Activated CD4-positive, alpha-beta T cell treated with anti-CD3 and anti-CD28 coated beads, Interleukin-2, amount 10 ng/mL, durations not matched to agents 7 days and 5 days (primary cell): ENCODE measurements around the gene PPDPF. TPM values are rescaled to one million over a fixed set of nuclear protein-coding genes. Genes with fewer than 3 reads are reported as not detected.
A peak's percentile ranks its signal among the peaks of the same experiment; 100 is the strongest.

Experiments used
- CTCF ChIA-PET: fragments of 350-600 bp; sonication (Branson Sonifier 250); formaldehyde crosslinking; loops from one replicate; lab custom pipeline; 2021; ENCODE audit warnings: antibody characterized with exemption; lab: Charles Lee
- POLR2A ChIA-PET: fragments of 350-600 bp; sonication (Branson Sonifier 250); formaldehyde crosslinking; loops from one replicate; lab custom pipeline; 2021; ENCODE audit warnings: antibody characterized with exemption; lab: Charles Lee
- DNase-seq: peaks from one replicate; pipeline ENCODE4 v3.0.0-alpha.2; 2020
- H3K27ac Mint-ChIP-seq: one replicate; pipeline ENCODE4 v1.8.0; 2021; ENCODE audit warnings: mild to moderate bottlenecking, moderate library complexity, mixed read lengths
- H3K27me3 Mint-ChIP-seq: one replicate; pipeline ENCODE4 v1.8.0; 2021; ENCODE audit warnings: mixed read lengths
- H3K36me3 Mint-ChIP-seq: one replicate; pipeline ENCODE4 v1.8.0; 2021; ENCODE audit warnings: low read depth, mixed read lengths
- H3K4me1 Mint-ChIP-seq: one replicate; pipeline ENCODE4 v1.8.0; 2021; ENCODE audit warnings: mixed read lengths
- H3K4me3 Mint-ChIP-seq: one replicate; pipeline ENCODE4 v1.8.0; 2021; ENCODE audit warnings: mild to moderate bottlenecking, moderate library complexity, mixed read lengths
- H3K9me3 Mint-ChIP-seq: one replicate; pipeline ENCODE4 v1.8.0; 2021; ENCODE audit warnings: mixed read lengths
- total RNA-seq, 2 experiments: library from RNA; stranded (reverse); gene quantifications; one replicate each; pipeline ENCODE4 v1.2.3, GENCODE V29; 2021

PPDPF gene
- total RNA-seq, 2 experiments from 2014 or later = 167 to 193 TPM

DNA sequence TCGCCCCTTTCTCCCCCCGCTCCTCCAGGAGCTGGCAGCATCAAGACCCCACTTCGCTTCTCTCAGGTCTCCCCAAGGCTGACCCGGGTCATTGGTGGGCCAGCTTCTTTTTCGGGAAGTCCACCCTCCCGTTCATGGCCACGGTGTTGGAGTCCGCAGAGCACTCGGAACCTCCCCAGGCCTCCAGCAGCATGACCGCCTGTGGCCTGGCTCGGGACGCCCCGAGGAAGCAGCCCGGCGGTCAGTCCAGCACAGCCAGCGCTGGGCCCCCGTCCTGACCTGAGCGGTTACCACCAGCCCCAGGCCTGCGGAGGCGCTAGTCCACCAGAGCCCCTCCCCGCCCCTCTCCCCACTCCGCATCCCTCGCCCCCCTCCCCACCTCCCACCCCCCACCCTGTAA is 1.0 kb downstream of the PPDPF start:
- CTCF ChIA-PET = interaction anchor here (1.0 to 2.3 kb wide), 5 partner anchors 13 to 536 kb away, joined by 3 to 21 read pairs (median 4); partner anchors contain the start of gene PTK6
- Mint-ChIP-seq H3K4me1 (peaks cover 12% of the 10 kb centered on the region), H3K4me3 (peak overlapping the region; percentile 73), H3K27ac (peak overlapping the region; percentile 81), H3K27me3 (no peaks in the 10 kb centered on the region), H3K36me3 (peaks cover 23% of the 10 kb centered on the region), H3K9me3 (peaks cover 8% of the 10 kb centered on the region)
- POLR2A ChIA-PET = interaction anchor here (0.7 kb wide), 1 partner anchor 25 kb away, joined by 3 read pairs; no protein-coding TSS in a partner anchor
- DNase-seq = no peak

DNA sequence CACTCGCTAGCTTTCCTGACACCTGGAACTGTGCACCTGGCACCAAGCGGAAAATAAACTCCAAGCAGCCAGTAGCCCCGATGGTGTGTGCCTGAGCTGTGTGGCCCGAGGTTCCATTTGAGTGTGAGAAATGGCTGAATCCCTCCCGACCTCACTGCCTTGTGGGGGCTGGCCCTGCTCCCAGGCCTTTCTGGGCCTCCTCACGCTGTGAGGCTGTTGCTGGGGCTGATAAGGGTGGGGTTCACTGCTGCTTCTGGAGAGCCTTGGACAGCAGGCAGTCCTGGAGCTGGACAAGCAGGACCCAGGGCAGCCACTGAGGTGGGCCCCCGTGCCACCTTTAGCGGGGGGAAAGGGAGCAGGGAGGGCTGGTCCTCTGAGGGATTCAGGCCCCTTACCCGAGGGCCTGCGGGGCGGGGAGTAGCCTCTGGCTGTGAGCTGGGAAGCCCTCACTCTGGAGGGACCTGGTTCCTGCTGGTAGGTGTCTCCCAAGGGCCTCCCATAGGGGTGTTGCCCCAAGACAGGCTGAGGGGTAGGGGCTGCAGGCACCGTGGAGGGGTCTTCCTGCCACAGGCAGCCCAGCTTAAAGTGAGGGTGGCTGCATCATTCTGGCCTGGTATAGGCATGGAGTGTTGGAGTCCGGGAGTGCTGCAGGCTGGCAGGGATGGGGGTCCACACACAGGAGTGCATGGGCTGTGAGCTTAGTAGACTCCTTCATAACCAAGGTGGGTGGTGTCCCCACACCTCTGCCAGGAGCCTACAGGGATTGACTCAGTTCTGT is 1.7 kb downstream of the PPDPF start:
- peaks cover 3% of the 10 kb centered on the region for H3K27me3 Mint-ChIP-seq
- POLR2A ChIA-PET = no interaction called here
- peaks cover 12% of the 10 kb centered on the region for H3K4me1 Mint-ChIP-seq

DNA sequence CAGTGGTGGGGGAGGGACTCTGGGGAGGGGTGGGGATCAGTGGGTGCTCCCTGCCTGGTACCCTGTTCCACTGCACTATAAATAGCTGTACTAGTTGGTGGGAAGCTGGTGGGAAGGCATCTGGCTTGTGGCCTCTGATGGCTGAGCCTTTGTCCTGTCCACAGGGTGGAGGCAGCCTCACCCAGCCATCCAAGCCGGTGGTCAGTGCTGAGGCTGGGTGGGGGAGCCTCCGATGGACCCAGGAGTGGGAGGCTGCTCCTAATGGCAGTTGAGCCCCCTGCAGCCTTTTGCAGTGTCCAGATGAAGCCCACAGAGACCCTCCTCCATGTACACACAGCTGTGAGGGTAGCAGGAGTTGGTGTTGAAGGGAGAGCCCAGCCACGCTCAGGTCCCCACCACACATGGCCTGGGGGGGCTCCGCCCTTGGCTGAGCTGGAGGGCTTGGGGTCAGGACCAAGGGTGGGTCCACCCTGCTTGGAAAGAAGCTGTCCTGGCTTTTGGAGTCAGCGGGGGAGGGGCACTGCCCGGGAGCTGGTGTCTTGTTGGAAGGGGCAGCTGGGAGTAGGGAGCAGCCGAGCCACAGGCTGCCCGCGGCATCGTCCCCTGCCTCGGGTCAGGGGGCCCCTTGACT is 2.5 kb downstream of the PPDPF start:
- no peak overlapping the region for H3K4me3 Mint-ChIP-seq
- peaks cover 23% of the 10 kb centered on the region for H3K36me3 Mint-ChIP-seq
- no peak for DNase-seq
- peaks cover 6% of the 10 kb centered on the region for H3K27me3 Mint-ChIP-seq
- ChIA-PET POLR2A (no interaction called here), CTCF (interaction anchor here (0.7 to 1.5 kb wide), 4 partner anchors 14 to 597 kb away, joined by 3 to 4 read pairs (median 4); partner anchors contain the start of gene PTK6)
- peaks cover 8% of the 10 kb centered on the region for H3K9me3 Mint-ChIP-seq
- peaks cover 14% of the 10 kb centered on the region for H3K4me1 Mint-ChIP-seq
- H3K27ac Mint-ChIP-seq = no peak overlapping the region

More for the DNA sequence above, 1.7 kb downstream of the PPDPF start:
- DNase-seq = no peak
- peak overlapping the region; percentile 59 for H3K4me3 Mint-ChIP-seq
- CTCF ChIA-PET = interaction anchor here (0.6 to 2.3 kb wide), 6 partner anchors 12 to 598 kb away, joined by 3 to 21 read pairs (median 4); partner anchors contain the start of gene PTK6
- H3K9me3 Mint-ChIP-seq = peaks cover 8% of the 10 kb centered on the region
- H3K36me3 Mint-ChIP-seq = peaks cover 23% of the 10 kb centered on the region
- peak overlapping the region; percentile 62 for H3K27ac Mint-ChIP-seq

DNA sequence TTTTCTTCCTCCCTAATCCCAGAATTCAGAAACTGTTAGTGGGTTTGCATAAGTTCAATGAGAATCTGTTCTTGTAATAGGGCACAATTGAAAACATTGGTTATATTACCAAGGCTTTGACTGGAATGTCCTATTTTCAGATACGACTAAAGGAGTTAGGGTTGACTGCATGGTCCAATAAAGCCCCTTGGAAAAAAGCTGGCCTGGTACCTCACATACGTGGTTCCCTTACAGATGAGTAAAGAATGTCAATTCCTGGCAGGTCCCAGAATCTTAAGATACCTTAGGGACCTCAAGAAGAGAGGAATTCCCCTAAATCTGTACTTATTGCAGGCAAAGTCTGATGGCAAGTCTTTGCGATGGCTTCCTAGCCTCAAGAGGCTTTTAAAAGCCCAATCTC is 4.6 kb downstream of the PPDPF start:
- ChIA-PET POLR2A (no interaction called here), CTCF (no interaction called here)
- Mint-ChIP-seq H3K4me1 (peaks cover 9% of the 10 kb centered on the region), H3K4me3 (no peak overlapping the region), H3K27ac (no peak overlapping the region), H3K36me3 (peaks cover 23% of the 10 kb centered on the region), H3K9me3 (peaks cover 8% of the 10 kb centered on the region), H3K27me3 (peaks cover 6% of the 10 kb centered on the region)
- DNase-seq = no peak

DNA sequence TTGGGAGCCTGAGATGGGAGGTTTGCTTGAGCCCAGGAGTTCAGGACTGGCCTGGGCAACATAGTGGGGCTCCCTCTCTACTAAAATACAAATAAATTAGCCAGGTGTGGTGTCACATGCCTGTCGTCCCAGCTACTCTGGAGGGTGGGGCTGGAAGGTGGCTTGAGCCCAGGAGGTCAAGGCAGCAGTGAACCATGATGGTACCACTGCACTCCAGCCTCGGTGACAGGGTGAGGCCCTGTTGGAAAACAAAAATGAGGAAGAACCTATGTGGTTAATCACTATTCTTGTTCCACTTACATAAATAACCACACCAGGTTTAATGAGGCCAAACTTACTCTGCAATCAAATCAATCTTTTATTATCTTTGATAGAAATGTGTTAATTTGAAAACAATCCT is 5.4 kb downstream of the PPDPF start:
- H3K27ac Mint-ChIP-seq = no peak overlapping the region
- peaks cover 6% of the 10 kb centered on the region for H3K27me3 Mint-ChIP-seq
- H3K36me3 Mint-ChIP-seq = peaks cover 23% of the 10 kb centered on the region
- DNase-seq = no peak
- no peak overlapping the region for H3K4me3 Mint-ChIP-seq
- ChIA-PET POLR2A (no interaction called here), CTCF (no interaction called here)
- H3K9me3 Mint-ChIP-seq = peaks cover 8% of the 10 kb centered on the region
- H3K4me1 Mint-ChIP-seq = peaks cover 9% of the 10 kb centered on the region

DNA sequence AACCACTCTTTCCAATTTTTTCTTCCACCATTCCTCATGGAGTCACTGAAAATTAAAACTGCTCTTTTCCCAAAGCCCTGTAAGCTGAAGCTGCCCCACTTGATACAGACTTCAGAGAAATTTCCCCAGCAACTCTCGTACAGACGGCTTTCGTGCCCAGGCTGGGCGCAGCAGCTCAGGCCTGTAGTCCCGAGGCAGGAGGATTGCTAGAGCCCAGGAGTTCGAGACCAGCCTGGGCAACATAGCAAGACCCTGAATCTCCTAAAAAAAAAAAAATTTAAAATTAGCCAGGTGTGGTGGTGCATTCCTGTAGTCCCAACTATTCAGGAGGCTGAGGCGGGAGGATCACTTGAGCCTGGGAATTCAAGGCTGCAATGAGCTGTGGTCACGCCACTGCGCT is 6.6 kb downstream of the PPDPF start:
- ChIA-PET POLR2A (no interaction called here), CTCF (interaction anchor here (0.6 to 2.0 kb wide), 3 partner anchors 10 to 595 kb away, joined by 3 to 7 read pairs (median 3); partner anchors contain the start of gene PTK6)
- DNase-seq = no peak
- Mint-ChIP-seq H3K4me1 (peaks cover 8% of the 10 kb centered on the region), H3K36me3 (peaks cover 19% of the 10 kb centered on the region), H3K9me3 (peaks cover 8% of the 10 kb centered on the region), H3K27me3 (peaks cover 6% of the 10 kb centered on the region), H3K4me3 (no peak overlapping the region), H3K27ac (no peak overlapping the region)

DNA sequence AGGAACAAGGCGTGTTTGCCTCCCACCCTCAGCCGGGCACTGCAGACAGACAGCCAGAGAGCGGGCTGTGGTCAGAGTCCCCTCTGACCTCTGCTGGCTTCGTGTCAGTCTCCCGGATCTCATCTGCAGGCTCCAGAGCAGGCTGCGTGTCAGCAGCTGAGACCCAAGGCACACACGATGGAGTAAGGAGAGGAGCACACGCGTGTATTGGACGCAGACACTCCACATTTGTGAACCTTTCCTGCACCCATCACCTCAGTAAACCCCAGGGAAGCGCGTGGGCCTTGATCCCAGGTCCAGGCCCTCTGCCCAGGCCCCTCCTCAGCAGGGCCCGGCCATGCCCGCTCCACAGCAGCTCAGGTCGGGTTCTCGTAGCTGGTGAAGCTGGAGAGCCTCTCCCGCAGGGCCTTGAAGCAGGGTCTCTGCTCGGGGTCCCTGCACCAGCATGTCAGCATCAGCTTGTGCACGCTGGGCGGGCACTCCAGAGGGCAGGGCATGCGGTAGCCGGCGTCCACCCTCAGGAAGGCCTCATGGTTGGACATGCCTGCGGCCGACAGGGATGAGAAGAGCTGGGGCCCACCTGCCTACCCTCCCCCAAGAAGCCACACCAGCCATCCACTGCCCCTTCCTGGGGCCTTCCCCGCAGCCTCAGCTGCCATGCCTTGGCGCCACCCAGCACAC is 8.8 kb downstream of the PPDPF start:
- Mint-ChIP-seq H3K4me1 (peaks cover 2% of the 10 kb centered on the region), H3K4me3 (no peak overlapping the region), H3K9me3 (no peaks in the 10 kb centered on the region), H3K27ac (no peak overlapping the region), H3K27me3 (peaks cover 6% of the 10 kb centered on the region), H3K36me3 (peaks cover 2% of the 10 kb centered on the region)
- ChIA-PET CTCF (interaction anchor here (1.2 to 1.5 kb wide), 2 partner anchors 8 to 10 kb away, joined by 4 to 7 read pairs; partner anchors contain the start of gene PTK6), POLR2A (no interaction called here)
- DNase-seq = peak; percentile 5

DNA sequence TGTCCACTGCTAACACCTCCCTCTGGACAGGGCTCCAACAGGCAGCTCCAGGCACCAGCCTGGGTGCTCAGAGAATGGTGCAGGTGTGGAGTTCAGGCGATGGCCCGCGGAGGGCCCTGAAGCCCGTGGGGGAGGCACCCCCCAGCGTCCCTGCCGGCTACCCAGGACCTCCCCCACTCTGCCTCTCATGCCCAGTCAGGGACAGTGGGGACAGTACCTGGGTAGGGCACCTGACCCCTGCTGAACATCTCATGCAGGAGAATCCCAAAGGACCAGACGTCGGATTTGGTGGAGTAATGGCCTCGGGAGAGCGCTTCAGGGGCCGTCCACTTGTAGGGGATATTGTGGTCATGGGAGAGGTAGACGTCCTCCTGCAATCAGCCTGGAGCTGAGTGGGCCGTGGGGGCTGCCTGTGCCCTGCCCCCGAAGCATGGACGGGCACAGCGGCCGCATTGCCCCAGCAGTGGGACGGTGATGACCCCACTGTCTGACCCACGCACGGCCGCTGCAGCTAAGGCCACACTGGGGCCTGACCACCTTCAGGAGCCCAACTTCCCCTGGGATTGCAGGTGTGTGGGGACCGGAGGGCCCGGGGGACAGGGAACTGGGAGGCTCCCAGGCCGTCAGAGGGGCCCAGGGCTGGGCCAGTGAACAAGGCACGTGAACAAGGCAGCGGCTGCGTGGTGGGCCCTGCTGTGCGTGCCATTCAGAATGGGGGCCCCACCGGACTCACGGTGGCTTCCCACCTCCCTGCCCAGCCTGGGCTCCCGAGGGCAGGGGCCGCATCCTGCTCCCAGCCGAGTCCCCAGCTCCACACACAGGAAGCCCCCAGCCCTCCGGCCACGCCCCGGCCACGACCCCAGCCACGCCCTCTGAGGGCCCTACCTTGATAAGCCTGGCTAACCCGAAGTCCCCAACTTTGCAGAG is 9.6 kb downstream of the PPDPF start:
- Mint-ChIP-seq H3K36me3 (no peaks in the 10 kb centered on the region), H3K4me1 (peaks cover 2% of the 10 kb centered on the region), H3K27ac (no peak overlapping the region), H3K27me3 (peaks cover 6% of the 10 kb centered on the region), H3K9me3 (no peaks in the 10 kb centered on the region), H3K4me3 (no peak overlapping the region)
- ChIA-PET POLR2A (no interaction called here), CTCF (interaction anchor here (1.2 to 1.5 kb wide), 2 partner anchors 7 to 11 kb away, joined by 4 to 7 read pairs; partner anchors contain the start of gene PTK6)
- DNase-seq = peak; percentile 6

DNA sequence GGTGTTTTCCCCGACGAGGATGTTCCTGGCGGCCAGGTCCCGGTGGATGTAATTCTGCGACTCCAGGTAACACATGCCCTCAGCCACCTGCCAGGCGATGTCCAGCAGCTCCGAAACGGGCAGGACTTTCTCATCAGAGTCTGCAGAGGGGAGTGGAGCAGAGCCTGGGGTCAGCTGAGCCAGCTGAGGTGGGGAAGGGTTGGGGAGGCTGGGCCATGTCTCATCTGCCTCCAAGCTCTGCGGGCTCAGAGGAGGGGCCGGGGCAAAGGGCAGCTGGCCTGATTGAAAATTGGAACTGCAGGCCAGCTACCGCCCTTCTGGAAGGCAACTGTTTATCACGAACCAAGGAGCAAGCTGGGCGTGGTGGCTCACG is 10.2 kb downstream of the PPDPF start:
- POLR2A ChIA-PET = no interaction called here

DNA sequence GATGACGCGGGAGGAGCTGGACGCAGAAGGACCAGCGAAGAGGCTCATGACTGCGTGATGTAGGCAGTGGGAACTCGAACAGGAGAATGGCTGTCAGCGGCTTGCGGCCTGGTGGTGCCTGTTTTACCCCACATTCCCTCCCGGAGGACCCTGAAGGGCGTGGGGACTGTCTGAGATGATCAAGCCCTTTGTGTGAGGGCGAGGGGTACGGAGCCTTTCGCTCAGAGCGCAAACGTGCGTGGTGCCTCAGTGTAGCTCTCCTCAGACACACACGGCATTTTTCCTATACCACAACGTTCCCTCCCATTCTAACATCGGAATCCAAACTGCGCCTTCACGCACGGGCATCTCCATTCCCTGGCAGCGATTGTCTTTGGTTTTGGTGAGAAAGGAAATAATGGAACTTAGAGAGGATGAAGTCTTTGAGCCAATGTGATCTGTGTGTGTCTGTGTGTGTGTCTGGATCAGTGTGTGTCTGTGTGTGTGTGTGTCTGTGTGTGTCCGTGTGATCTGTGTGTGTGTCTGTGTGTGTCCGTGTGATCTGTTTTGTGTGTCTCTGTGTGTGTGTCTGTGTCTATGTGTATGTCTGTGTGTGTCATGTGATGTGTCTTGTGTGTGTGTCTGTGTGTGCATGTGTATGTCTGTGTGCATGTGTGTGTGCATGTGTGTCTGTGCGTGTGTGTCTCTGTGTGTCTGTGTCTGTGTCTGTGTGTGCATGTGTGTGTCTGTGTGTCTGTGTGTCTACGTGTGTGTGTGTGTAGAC is 11.3 kb downstream of the PPDPF start:
- Mint-ChIP-seq H3K27me3 (peaks cover 6% of the 10 kb centered on the region), H3K36me3 (no peaks in the 10 kb centered on the region), H3K4me3 (no peak overlapping the region), H3K27ac (peak overlapping the region; percentile 6), H3K4me1 (peaks cover 5% of the 10 kb centered on the region), H3K9me3 (no peaks in the 10 kb centered on the region)
- POLR2A ChIA-PET = no interaction called here
- CTCF ChIA-PET = no interaction called here
- no peak for DNase-seq

More for the DNA sequence above, 10.2 kb downstream of the PPDPF start:
- no peaks in the 10 kb centered on the region for H3K9me3 Mint-ChIP-seq
- no peak overlapping the region for H3K4me3 Mint-ChIP-seq
- peaks cover 6% of the 10 kb centered on the region for H3K27me3 Mint-ChIP-seq
- DNase-seq = no peak
- no peaks in the 10 kb centered on the region for H3K36me3 Mint-ChIP-seq
- CTCF ChIA-PET = no interaction called here
- peaks cover 2% of the 10 kb centered on the region for H3K4me1 Mint-ChIP-seq
- no peak overlapping the region for H3K27ac Mint-ChIP-seq

DNA sequence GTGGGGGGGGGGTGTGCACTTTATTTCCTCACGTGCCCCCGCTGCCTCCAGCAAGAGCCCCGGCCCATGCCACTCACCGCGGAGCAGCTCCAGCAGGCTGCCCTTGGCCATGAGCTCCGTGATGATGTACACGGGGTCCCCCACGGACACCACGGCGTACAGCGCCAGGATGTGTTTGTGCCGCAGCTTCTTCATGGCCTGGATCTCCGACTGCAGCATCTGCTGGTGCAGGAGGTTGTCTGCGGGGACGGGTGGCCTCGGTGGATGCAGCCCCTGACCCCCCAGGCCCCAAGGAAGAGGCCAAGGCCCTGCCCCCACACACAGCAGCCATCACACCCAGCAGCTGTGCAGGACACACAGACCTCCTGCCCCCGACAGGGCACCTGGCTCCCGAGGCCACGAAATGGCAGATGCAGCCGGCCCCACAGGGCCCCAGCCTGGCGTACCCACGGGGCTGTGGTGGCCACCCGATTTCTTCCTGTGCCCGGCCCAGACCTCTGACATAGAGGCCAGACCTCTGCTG is 11.9 kb downstream of the PPDPF start:
- CTCF ChIA-PET = interaction anchor here (0.6 kb wide), 1 partner anchor 134 kb away, joined by 3 read pairs; no protein-coding TSS in a partner anchor
- POLR2A ChIA-PET = no interaction called here
- peaks cover 8% of the 10 kb centered on the region for H3K4me1 Mint-ChIP-seq
- no peak overlapping the region for H3K4me3 Mint-ChIP-seq
- peaks cover 3% of the 10 kb centered on the region for H3K27me3 Mint-ChIP-seq
- H3K27ac Mint-ChIP-seq = no peak overlapping the region
- peak; percentile 5 for DNase-seq
- no peaks in the 10 kb centered on the region for H3K9me3 Mint-ChIP-seq
- H3K36me3 Mint-ChIP-seq = no peaks in the 10 kb centered on the region
